ENCODE results near the gene ARHGEF39. TPM values are rescaled to one million over a fixed set of nuclear protein-coding genes. Genes with fewer than 3 reads are reported as not detected.

ARHGEF39 gene
- total RNA-seq, 1 donor from 2014 or later: 1.0 TPM

DNA sequence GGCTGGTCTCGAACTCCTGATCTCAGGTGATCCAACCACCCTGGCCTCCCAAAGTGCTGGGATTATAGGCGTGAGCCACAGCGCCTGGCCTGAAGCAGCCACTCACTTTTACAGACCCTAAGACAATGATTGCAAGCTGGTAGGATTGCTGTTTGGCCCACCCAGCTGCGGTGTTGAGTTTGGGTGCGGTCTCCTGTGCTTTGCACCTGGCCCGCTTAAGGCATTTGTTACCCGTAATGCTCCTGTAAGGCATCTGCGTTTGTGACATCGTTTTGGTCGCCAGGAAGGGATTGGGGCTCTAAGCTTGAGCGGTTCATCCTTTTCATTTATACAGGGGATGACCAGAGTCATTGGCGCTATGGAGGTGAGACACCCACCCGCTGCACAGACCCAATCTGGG, 10.2 kb upstream of the ARHGEF39 start:
- Mint-ChIP-seq H3K27me3 (ENCODE audit: low read depth, unreplicated experiment) (peaks cover 20% of the 10 kb centered on the region), H3K27ac (ENCODE audit: unreplicated experiment) (no peak overlapping the region), H3K4me1 (ENCODE audit: low read depth, unreplicated experiment) (peaks cover 2% of the 10 kb centered on the region), H3K4me3 (ENCODE audit: unreplicated experiment) (peak overlapping the region; percentile 73), H3K9me3 (ENCODE audit: unreplicated experiment) (no peaks in the 10 kb centered on the region), H3K36me3 (ENCODE audit: low read depth, unreplicated experiment) (no peaks in the 10 kb centered on the region)
- H3K36me3 ChIP-seq (ENCODE audit: insufficient read depth, low read length): no peaks in the 10 kb centered on the region
- peak overlapping the region; percentile 98 for H2AFZ ChIP-seq (ENCODE audit: low read depth, low read length)
- H4K20me1 ChIP-seq (ENCODE audit: insufficient read depth, low read length): peaks cover 8% of the 10 kb centered on the region
- peaks cover 11% of the 10 kb centered on the region for H3K27me3 ChIP-seq (ENCODE audit: insufficient read depth, low read length)
- H3K27ac ChIP-seq (ENCODE audit: low read depth, low read length): no peak overlapping the region
- DNase-seq (ENCODE audit: low read depth) (no peak), FAIRE-seq (no peak)
- H3K4me2 ChIP-seq (ENCODE audit: low read length): peak overlapping the region; percentile 93
- no peak for TF ChIP-seq EZH2 (IDR thresholded peaks at IDR 0.05; ENCODE audit: insufficient read depth, low read length)
- TF ChIP-seq, protein P1, sequence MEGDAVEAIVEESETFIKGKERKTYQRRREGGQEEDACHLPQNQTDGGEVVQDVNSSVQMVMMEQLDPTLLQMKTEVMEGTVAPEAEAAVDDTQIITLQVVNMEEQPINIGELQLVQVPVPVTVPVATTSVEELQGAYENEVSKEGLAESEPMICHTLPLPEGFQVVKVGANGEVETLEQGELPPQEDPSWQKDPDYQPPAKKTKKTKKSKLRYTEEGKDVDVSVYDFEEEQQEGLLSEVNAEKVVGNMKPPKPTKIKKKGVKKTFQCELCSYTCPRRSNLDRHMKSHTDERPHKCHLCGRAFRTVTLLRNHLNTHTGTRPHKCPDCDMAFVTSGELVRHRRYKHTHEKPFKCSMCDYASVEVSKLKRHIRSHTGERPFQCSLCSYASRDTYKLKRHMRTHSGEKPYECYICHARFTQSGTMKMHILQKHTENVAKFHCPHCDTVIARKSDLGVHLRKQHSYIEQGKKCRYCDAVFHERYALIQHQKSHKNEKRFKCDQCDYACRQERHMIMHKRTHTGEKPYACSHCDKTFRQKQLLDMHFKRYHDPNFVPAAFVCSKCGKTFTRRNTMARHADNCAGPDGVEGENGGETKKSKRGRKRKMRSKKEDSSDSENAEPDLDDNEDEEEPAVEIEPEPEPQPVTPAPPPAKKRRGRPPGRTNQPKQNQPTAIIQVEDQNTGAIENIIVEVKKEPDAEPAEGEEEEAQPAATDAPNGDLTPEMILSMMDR (IDR thresholded peaks at IDR 0.05; ENCODE audit: insufficient read depth, low read depth, low read length): no peak
- H3K79me2 ChIP-seq (ENCODE audit: insufficient read depth, low read length): no peaks in the 10 kb centered on the region
- H3K4me3 ChIP-seq (ENCODE audit: insufficient read depth, low read depth, low read length): peak overlapping the region; percentile 48
- H3K9me3 ChIP-seq (ENCODE audit: insufficient read depth, low read depth, low read length): no peaks in the 10 kb centered on the region
- H3K4me1 ChIP-seq (ENCODE audit: insufficient read depth, low read length): peaks cover 16% of the 10 kb centered on the region
- H3K9ac ChIP-seq (ENCODE audit: low read length): peak overlapping the region; percentile 54

DNA sequence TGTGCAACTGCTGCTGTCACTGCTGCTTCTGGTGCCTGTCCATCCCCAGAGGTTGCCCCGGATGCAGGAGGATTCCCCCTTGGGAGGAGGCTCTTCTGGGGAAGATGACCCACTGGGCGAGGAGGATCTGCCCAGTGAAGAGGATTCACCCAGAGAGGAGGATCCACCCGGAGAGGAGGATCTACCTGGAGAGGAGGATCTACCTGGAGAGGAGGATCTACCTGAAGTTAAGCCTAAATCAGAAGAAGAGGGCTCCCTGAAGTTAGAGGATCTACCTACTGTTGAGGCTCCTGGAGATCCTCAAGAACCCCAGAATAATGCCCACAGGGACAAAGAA, 9.0 kb upstream of the ARHGEF39 start:
- Mint-ChIP-seq H3K36me3 (ENCODE audit: low read depth, unreplicated experiment) (no peaks in the 10 kb centered on the region), H3K27ac (ENCODE audit: unreplicated experiment) (no peak overlapping the region), H3K9me3 (ENCODE audit: unreplicated experiment) (no peaks in the 10 kb centered on the region), H3K4me1 (ENCODE audit: low read depth, unreplicated experiment) (peaks cover 6% of the 10 kb centered on the region), H3K4me3 (ENCODE audit: unreplicated experiment) (peak overlapping the region; percentile 20), H3K27me3 (ENCODE audit: low read depth, unreplicated experiment) (peaks cover 20% of the 10 kb centered on the region)
- TF ChIP-seq, protein P1 (IDR thresholded peaks at IDR 0.05; ENCODE audit: insufficient read depth, low read depth, low read length): no peak
- no peak for TF ChIP-seq EZH2 (IDR thresholded peaks at IDR 0.05; ENCODE audit: insufficient read depth, low read length)
- Histone ChIP-seq H3K27ac (ENCODE audit: low read depth, low read length) (no peak overlapping the region), H3K79me2 (ENCODE audit: insufficient read depth, low read length) (no peaks in the 10 kb centered on the region), H2AFZ (ENCODE audit: low read depth, low read length) (no peak overlapping the region), H3K27me3 (ENCODE audit: insufficient read depth, low read length) (peaks cover 11% of the 10 kb centered on the region), H3K4me1 (ENCODE audit: insufficient read depth, low read length) (peaks cover 20% of the 10 kb centered on the region), H4K20me1 (ENCODE audit: insufficient read depth, low read length) (peaks cover under 1% of the 10 kb centered on the region), H3K4me3 (ENCODE audit: insufficient read depth, low read depth, low read length) (no peak overlapping the region), H3K9ac (ENCODE audit: low read length) (no peak overlapping the region), H3K4me2 (ENCODE audit: low read length) (no peak overlapping the region), H3K36me3 (ENCODE audit: insufficient read depth, low read length) (no peaks in the 10 kb centered on the region), H3K9me3 (ENCODE audit: insufficient read depth, low read depth, low read length) (no peaks in the 10 kb centered on the region)
- no peak for DNase-seq (ENCODE audit: low read depth)
- no peak for FAIRE-seq

DNA sequence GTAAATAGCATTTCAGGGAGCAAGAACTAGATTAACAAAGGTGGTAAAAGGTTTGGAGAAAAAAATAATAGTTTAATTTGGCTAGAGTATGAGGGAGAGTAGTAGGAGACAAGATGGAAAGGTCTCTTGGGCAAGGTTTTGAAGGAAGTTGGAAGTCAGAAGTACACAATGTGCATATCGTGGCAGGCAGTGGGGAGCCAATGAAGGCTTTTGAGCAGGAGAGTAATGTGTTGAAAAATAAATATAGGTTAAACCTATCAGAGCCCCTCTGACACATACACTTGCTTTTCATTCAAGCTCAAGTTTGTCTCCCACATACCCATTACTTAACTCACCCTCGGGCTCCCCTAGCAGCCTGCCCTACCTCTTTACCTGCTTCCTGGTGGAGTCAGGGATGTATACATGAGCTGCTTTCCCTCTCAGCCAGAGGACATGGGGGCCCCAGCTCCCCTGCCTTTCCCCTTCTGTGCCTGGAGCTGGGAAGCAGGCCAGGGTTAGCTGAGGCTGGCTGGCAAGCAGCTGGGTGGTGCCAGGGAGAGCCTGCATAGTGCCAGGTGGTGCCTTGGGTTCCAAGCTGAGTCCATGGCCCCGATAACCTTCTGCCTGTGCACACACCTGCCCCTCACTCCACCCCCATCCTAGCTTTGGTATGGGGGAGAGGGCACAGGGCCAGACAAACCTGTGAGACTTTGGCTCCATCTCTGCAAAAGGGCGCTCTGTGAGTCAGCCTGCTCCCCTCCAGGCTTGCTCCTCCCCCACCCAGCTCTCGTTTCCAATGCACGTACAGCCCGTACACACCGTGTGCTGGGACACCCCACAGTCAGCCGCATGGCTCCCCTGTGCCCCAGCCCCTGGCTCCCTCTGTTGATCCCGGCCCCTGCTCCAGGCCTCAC, 8.4 kb upstream of the ARHGEF39 start, which contains the start of gene CA9:
CA9 (plus strand) TSS at position 797 of the 893 bp plus-strand sequence; CDS start at position 829, 32 bp downstream.
- H3K36me3 Mint-ChIP-seq (ENCODE audit: low read depth, unreplicated experiment): no peaks in the 10 kb centered on the region
- H3K4me3 ChIP-seq (ENCODE audit: insufficient read depth, low read depth, low read length): no peak within 1 kb of the TSS
- H3K27me3 ChIP-seq (ENCODE audit: insufficient read depth, low read length): peaks cover 11% of the 10 kb centered on the region
- no peak within 1 kb of the TSS for H3K9ac ChIP-seq (ENCODE audit: low read length)
- no peak within 1 kb of the TSS for H3K27ac ChIP-seq (ENCODE audit: low read depth, low read length)
- H3K9me3 Mint-ChIP-seq (ENCODE audit: unreplicated experiment): no peaks in the 10 kb centered on the region
- DNase-seq (ENCODE audit: low read depth) (no peak), FAIRE-seq (no peak)
- TF ChIP-seq, protein P1 (IDR thresholded peaks at IDR 0.05; ENCODE audit: insufficient read depth, low read depth, low read length): no peak
- TF ChIP-seq EZH2 (IDR thresholded peaks at IDR 0.05; ENCODE audit: insufficient read depth, low read length): no peak
- peak within 1 kb of the TSS; percentile 20 for H3K4me3 Mint-ChIP-seq (ENCODE audit: unreplicated experiment)
- H2AFZ ChIP-seq (ENCODE audit: low read depth, low read length): no peak within 1 kb of the TSS
- peaks cover 6% of the 10 kb centered on the region for H3K4me1 Mint-ChIP-seq (ENCODE audit: low read depth, unreplicated experiment)
- no peaks in the 10 kb centered on the region for H4K20me1 ChIP-seq (ENCODE audit: insufficient read depth, low read length)
- H3K9me3 ChIP-seq (ENCODE audit: insufficient read depth, low read depth, low read length): no peaks in the 10 kb centered on the region
- H3K79me2 ChIP-seq (ENCODE audit: insufficient read depth, low read length): no peaks in the 10 kb centered on the region
- no peak within 1 kb of the TSS for H3K27ac Mint-ChIP-seq (ENCODE audit: unreplicated experiment)
- H3K36me3 ChIP-seq (ENCODE audit: insufficient read depth, low read length): no peaks in the 10 kb centered on the region
- no peak within 1 kb of the TSS for H3K4me2 ChIP-seq (ENCODE audit: low read length)
- peaks cover 22% of the 10 kb centered on the region for H3K4me1 ChIP-seq (ENCODE audit: insufficient read depth, low read length)
- peaks cover 20% of the 10 kb centered on the region for H3K27me3 Mint-ChIP-seq (ENCODE audit: low read depth, unreplicated experiment)
